Ishikawa (cell line): ENCODE data around the gene KRTAP4-12.

ENCODE experiments used
- CEBPB ChIP-seq: IDR thresholded peaks from 2 replicates; pipeline ENCODE4 v1.6.1; 2012
- CREB1 ChIP-seq: IDR thresholded peaks from 2 replicates; pipeline ENCODE4 v1.6.1; 2012; ENCODE audit warnings: low read depth
- EGR1 ChIP-seq: IDR thresholded peaks from 2 replicates; pipeline ENCODE4 v1.6.1; 2012
- EP300 ChIP-seq: IDR thresholded peaks from 2 replicates; pipeline ENCODE4 v1.6.1; 2012; ENCODE audit warnings: borderline replicate concordance
- FOXM1 ChIP-seq: IDR thresholded peaks from 2 replicates; pipeline ENCODE4 v1.6.1; 2012; ENCODE audit warnings: low read depth, borderline replicate concordance
- NFIC ChIP-seq: IDR thresholded peaks from 2 replicates; pipeline ENCODE4 v1.6.1; 2012
- RAD21 ChIP-seq: IDR thresholded peaks from 2 replicates; pipeline ENCODE4 v1.6.1; 2012; ENCODE audit warnings: low read depth
- TAF1 ChIP-seq: IDR thresholded peaks from 2 replicates; pipeline ENCODE4 v1.6.1; 2012; ENCODE audit warnings: low read depth, mild to moderate bottlenecking
- TCF12 ChIP-seq: IDR thresholded peaks from 2 replicates; pipeline ENCODE4 v1.6.1; 2012; ENCODE audit warnings: low read depth
- TEAD4 ChIP-seq: IDR thresholded peaks from 2 replicates; pipeline ENCODE4 v1.6.1; 2012
- YY1 ChIP-seq: IDR thresholded peaks from 2 replicates; pipeline ENCODE4 v1.6.1; 2012; ENCODE audit warnings: low read depth
- ZBTB7A ChIP-seq: IDR thresholded peaks from 2 replicates; pipeline ENCODE4 v1.6.1; 2012; ENCODE audit warnings: low read depth
- TF ChIP-seq, protein P1 (sequence below): IDR thresholded peaks from 2 replicates; pipeline ENCODE4 v1.6.1; 2012; ENCODE audit warnings: low read depth, mild to moderate bottlenecking
- TF ChIP-seq, protein P2 (sequence below): IDR thresholded peaks from 2 replicates; pipeline ENCODE4 v1.6.1; 2012
- TF ChIP-seq, protein P3 (sequence below): IDR thresholded peaks from 2 replicates; pipeline ENCODE4 v1.6.1; 2012

The KRTAP4-12 gene

DNA sequence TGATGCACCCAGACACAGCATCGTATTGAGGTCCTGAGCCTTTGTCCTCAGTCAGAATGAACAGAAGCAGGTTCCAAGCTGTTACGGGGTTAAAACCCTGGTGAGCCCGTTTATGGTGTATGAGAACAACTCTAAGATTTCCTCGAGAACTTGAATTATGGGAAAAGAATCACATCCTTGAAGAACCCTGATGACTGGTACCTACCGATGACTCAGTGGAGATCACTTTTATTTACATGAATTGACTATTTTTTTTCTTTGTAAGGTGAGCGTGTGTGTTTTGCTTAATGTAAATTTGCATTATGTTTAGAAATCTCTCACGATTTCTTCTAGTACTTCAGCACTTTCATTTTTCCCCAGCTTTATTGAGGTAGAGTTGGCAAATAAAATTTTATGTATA, 39.8 kb upstream of the KRTAP4-12 start:
- TF ChIP-seq YY1 (no peak), TCF12 (no peak), NFIC (no peak), FOXM1 (no peak), EP300 (no peak)

DNA sequence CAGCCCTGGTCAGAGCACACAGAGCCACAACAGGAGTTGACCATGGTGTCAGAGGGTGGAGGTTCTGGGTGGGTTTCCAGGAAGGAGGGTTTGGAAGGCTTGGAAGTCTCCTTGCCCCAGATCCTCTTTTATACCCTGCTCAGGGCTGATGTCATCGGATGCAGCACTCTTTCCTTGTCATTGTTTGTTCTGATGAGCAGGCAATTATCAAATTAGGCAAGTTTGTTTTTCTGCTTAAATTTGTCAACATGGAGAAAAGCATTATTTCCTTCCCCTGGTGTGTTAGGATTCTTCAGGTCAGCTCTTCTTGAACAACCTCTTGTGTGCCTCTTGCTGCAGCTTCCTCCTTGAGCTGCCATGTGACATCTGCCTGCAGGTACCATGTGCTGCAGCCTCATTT, 36.7 kb upstream of the KRTAP4-12 start, which contains the start of gene KRTAP4-4:
KRTAP4-4 (minus strand) TSS at position 101 of the 400 bp plus-strand sequence; CDS start at position 44, 57 bp downstream.
- TF ChIP-seq TEAD4 (no peak), CREB1 (no peak), EP300 (no peak), EGR1 (no peak), FOXM1 (no peak)

DNA sequence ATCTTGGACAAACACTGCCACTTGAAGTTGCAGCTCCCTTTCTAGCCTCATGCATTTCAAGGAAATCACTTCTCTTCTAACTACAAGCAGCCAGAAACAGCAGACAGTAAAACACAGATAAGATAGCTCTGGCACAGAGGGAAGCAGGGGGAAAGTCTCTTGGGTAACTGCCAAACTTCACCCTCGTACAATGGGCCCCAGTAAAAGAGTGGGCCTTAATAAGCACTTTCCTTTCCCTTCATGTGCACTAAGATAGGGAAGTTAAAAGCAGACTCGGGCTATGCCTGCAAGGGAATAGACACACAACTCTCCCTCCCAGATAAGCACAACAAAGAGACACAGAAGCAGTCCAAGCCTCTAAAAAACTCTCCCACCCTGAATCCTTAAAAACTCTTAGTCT, 29.9 kb upstream of the KRTAP4-12 start:
- TF ChIP-seq YY1 (no peak), RAD21 (no peak), NFIC (no peak), FOXM1 (no peak), TEAD4 (no peak), CEBPB (no peak), EP300 (no peak), EGR1 (no peak), CREB1 (no peak), ZBTB7A (no peak), TAF1 (no peak), TCF12 (no peak)
- TF ChIP-seq, protein P1, sequence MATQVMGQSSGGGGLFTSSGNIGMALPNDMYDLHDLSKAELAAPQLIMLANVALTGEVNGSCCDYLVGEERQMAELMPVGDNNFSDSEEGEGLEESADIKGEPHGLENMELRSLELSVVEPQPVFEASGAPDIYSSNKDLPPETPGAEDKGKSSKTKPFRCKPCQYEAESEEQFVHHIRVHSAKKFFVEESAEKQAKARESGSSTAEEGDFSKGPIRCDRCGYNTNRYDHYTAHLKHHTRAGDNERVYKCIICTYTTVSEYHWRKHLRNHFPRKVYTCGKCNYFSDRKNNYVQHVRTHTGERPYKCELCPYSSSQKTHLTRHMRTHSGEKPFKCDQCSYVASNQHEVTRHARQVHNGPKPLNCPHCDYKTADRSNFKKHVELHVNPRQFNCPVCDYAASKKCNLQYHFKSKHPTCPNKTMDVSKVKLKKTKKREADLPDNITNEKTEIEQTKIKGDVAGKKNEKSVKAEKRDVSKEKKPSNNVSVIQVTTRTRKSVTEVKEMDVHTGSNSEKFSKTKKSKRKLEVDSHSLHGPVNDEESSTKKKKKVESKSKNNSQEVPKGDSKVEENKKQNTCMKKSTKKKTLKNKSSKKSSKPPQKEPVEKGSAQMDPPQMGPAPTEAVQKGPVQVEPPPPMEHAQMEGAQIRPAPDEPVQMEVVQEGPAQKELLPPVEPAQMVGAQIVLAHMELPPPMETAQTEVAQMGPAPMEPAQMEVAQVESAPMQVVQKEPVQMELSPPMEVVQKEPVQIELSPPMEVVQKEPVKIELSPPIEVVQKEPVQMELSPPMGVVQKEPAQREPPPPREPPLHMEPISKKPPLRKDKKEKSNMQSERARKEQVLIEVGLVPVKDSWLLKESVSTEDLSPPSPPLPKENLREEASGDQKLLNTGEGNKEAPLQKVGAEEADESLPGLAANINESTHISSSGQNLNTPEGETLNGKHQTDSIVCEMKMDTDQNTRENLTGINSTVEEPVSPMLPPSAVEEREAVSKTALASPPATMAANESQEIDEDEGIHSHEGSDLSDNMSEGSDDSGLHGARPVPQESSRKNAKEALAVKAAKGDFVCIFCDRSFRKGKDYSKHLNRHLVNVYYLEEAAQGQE = no peak
- TF ChIP-seq, protein P2, sequence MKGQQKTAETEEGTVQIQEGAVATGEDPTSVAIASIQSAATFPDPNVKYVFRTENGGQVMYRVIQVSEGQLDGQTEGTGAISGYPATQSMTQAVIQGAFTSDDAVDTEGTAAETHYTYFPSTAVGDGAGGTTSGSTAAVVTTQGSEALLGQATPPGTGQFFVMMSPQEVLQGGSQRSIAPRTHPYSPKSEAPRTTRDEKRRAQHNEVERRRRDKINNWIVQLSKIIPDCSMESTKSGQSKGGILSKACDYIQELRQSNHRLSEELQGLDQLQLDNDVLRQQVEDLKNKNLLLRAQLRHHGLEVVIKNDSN = no peak
- TF ChIP-seq, protein P3, sequence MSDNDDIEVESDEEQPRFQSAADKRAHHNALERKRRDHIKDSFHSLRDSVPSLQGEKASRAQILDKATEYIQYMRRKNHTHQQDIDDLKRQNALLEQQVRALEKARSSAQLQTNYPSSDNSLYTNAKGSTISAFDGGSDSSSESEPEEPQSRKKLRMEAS = no peak

DNA sequence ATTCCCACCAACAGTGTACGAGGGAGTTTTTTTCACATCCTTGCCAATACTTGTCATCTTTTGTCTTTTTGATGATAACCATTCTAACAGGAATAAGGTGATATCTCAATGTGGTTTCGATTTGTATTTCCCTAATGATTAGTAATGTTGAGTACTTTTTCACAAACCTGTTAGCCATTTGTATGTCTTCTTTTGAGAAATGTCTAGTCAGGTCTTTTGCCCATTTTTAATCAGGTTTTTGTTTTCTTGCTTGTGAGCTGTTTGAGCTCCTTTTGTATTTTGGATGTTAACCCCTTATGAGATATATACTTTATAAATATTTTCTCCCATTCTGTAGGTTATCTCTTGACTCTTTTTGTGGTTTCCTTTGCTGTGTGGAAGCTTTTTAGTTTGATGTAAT, 27.5 kb upstream of the KRTAP4-12 start:
- TF ChIP-seq TAF1 = no peak
- no peak for TF ChIP-seq RAD21
- no peak for TF ChIP-seq EGR1

DNA sequence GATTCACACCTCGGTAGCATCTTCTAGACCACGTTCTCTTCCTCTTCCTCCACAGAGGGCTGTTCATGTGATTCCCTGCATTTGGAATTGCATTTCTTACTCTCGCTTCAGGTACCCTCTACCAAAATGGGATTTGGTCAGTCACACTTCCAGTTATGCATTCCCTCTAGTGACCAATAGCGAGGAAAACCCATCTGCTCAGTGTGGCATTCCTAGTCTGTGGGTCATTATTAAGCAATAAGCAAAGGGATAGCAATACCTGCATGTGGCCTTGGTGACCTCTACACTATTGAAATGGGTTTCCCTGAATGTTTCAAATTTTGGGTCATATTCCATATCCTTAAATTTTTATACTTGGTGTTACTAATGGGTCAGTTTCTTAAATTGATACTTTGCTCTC, 26.0 kb upstream of the KRTAP4-12 start:
- TF ChIP-seq EP300 = no peak
- TF ChIP-seq CREB1 = no peak
- TF ChIP-seq RAD21 = no peak
- TF ChIP-seq, protein P3 = no peak
- TF ChIP-seq ZBTB7A = no peak
- no peak for TF ChIP-seq EGR1

DNA sequence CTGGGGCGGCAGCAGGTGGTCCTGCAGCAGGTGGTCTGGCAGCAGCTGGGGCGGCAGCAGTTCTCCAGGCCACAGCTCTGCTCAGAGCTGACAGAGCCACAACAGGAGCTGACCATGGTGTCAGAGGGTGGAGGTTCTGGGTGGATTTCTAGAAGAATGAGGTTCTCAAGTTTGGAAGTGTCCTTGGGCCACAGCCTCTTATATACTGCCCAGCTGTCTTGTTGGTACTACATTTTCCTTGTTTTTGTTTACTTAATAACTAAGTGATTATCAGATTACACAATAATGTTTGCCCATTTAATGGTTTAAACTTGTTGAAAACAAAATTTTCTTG, 25.6 kb upstream of the KRTAP4-12 start, which contains the start of gene KRTAP4-5:
KRTAP4-5 (minus strand) TSS at position 174 of the 334 bp plus-strand sequence; CDS start at position 116, 58 bp downstream.
- TF ChIP-seq, protein P1 = peak; percentile 51; the same call in 1 of the 2 replicates
- TF ChIP-seq TEAD4 = no peak

DNA sequence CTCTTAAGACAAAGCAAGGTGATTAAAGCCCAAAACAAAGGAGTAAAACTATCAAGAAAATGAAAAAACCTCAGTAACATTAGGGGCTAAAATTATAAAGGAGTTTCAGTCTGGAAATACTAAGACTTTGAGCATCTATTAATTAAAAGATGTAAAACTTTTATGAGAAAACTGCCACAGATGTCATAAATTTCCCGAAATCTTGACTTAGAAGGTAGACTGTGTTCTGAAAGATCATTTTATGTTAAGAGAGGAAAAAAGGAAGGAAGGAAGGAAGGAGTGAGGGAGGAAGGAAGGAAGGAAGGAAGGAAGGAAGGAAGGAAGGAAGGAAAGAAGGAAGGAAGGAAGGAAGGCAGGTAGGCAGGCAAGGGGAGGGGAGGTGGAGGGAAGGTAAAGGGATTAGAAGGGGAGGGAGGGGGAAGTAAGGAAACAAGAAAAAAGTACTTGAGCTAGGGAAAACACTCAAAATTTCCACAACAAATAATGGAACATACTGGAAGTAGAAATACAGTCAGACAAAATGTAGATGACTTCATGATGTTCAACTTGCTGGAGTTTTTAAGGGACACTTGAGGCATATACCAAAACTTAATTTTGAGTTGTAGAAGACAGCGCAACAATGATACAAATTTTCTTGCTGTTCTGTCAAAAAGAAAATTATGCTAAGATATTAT, 23.7 kb upstream of the KRTAP4-12 start:
- TF ChIP-seq TCF12 (no peak), RAD21 (no peak), CREB1 (no peak), ZBTB7A (no peak), TEAD4 (no peak), TAF1 (no peak), EGR1 (no peak), YY1 (no peak)
- TF ChIP-seq, protein P1 = no peak
- TF ChIP-seq, protein P3 = no peak
